Non-pigmented ciliary epithelial cell (primary cell): Measurements from ENCODE around the gene HOXC11.

Source experiments
- DNase-seq: peaks from one replicate; pipeline ENCODE4 v3.0.0-alpha.2; 2010; ENCODE audit warnings: low read depth

HOXC11 gene

GRCh38 chr12:53972722-53973235 lies at the start of gene HOXC11:
TSS of gene HOXC11 (plus strand) at chr12:53973126. CDS start at chr12:53973242, 116 bp downstream.
- DNase-seq, result no peak

GRCh38 chr12:53924521-53925405 lies 48.2 kb upstream of the HOXC11 start:
- DNase-seq, result no peak

GRCh38 chr12:53927220-53928029 lies 45.5 kb upstream of the HOXC11 start:
- DNase-seq, result no peak

GRCh38 chr12:53928054-53928835 lies 44.7 kb upstream of the HOXC11 start:
- no peak for DNase-seq

- no peak for DNase-seq
Measured at GRCh38 chr12:53929527-53929926, 43.4 kb upstream of the HOXC11 start.

GRCh38 chr12:53930591-53931255 lies 42.2 kb upstream of the HOXC11 start:
- no peak for DNase-seq

GRCh38 chr12:53931844-53932581 lies 40.9 kb upstream of the HOXC11 start:
- DNase-seq, result no peak

GRCh38 chr12:53932915-53933314 lies 40.0 kb upstream of the HOXC11 start:
- DNase-seq, result no peak

- DNase-seq, result no peak
Measured at GRCh38 chr12:53935383-53936341, 37.3 kb upstream of the HOXC11 start.

- DNase-seq, result no peak
Measured at GRCh38 chr12:53937099-53937498, 35.8 kb upstream of the HOXC11 start.

- no peak for DNase-seq
Measured at GRCh38 chr12:53937596-53938325, 35.2 kb upstream of the HOXC11 start.

GRCh38 chr12:53938326-53939140 lies 34.4 kb upstream of the HOXC11 start, which contains the start of gene HOXC13:
TSS of gene HOXC13 (plus strand) at chr12:53938831. CDS start at chr12:53938907, 76 bp downstream.
- DNase-seq, result no peak

GRCh38 chr12:53939141-53940108 lies 33.5 kb upstream of the HOXC11 start:
- no peak for DNase-seq

GRCh38 chr12:53940443-53941014 lies 32.4 kb upstream of the HOXC11 start:
- DNase-seq, result no peak

- DNase-seq, result no peak
Measured at GRCh38 chr12:53941187-53941586, 31.7 kb upstream of the HOXC11 start.

GRCh38 chr12:53941750-53942149 lies 31.2 kb upstream of the HOXC11 start:
- no peak for DNase-seq
